Cortex of kidney (tissue), 1 donor: ENCODE results near the gene PDIA2.
"Not testable (repeated sequence)": the region's sequence is repeated elsewhere in the genome, so short reads cannot be mapped to it uniquely, and the experiment has no call there.

Experiments
- DNase-seq: peaks from one replicate; lab custom pipeline; 2025; lab: John Stamatoyannopoulos, UW

The PDIA2 gene

GRCh38 chr16:333406-334094 lies 50.6 kb downstream of the PDIA2 start:
- DNase-seq = no peak

GRCh38 chr16:334164-334832 lies 51.3 kb downstream of the PDIA2 start:
- DNase-seq = not testable (repeated sequence)

DNA sequence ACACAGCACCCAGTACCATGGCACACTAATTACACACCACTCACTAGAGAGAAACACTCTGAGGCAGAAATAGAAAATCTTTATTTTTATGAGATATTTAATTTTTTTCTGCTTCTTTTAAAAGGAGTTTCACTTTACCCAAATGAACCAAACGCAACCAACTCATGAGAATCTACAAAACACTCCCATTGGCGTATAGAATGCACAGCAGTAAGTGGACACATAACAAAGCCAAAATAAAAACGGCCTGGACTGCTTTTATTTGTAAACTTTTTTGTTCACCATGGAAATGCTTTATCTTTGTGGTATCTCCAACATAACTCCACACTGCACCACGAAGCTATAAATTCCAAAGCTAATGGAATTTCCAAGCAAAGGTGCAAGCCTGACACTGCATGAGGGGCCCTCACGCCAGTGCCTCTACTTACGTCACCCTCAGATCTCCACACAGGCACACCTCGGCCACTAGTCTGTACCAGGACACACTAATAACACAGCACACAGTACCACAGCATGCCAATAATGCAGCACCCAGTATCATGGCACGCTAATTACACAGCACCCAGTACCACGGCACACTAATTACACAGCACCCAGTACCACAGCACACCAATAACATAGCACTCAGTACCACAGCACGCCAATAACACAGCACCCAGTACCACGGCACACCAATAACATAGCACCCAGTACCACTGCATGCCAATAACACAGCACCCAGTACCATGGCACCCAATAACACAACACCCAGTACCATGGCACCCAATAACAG lies 52.1 kb downstream of the PDIA2 start:
- DNase-seq = not testable (repeated sequence)

- DNase-seq = no peak
Observed at GRCh38 chr16:336269-336668, 53.3 kb downstream of the PDIA2 start.
